T-cell (primary cell): ENCODE measurements around the gene DLG4. TPM values are rescaled to one million over a fixed set of nuclear protein-coding genes. Genes with fewer than 3 reads are reported as not detected.

ENCODE experiments used
- ATAC-seq, 4 experiments: fragments of 200-7000 bp in 3 of 4; fragments of 150-1000 bp in 1 of 4; cut with Tn5 transposase; replicated peaks in 1 of 4; 1 replicate in 3 of 4; 2 replicates in 1 of 4; pipeline ENCODE4 v1.10.0; 2021; ENCODE audit warnings: moderate library complexity in 3 of 4, mild to moderate bottlenecking in 2 of 4, moderate number of reproducible peaks in 1 of 4
- CTCF ChIA-PET, 2 donors: fragments of 300-600 bp; sonication (Branson Sonifier 250); formaldehyde crosslinking; loops; one replicate each; lab custom pipeline; 2022; ENCODE audit warnings: antibody characterized with exemption in 2 of 2; lab: Charles Lee
- POLR2A ChIA-PET, 2 donors: fragments of 300-600 bp; sonication (Branson Sonifier 250); formaldehyde crosslinking; loops; one replicate each; lab custom pipeline; 2022; ENCODE audit warnings: antibody characterized with exemption in 2 of 2; lab: Charles Lee
- DNase-seq, 35 experiments: peaks; one replicate each; pipeline versions ENCODE4 v3.0.0 to v3.0.0-alpha.2; 2013 to 2023
- H3K27ac ChIP-seq: one replicate; pipeline ENCODE4 v1.5.1; 2013; ENCODE audit warnings: low read length
- H3K27me3 ChIP-seq, 2 experiments: replicated peaks in 1 of 2; 1 replicate in 1 of 2; 2 replicates in 1 of 2; pipeline versions ENCODE4 v1.6.1 to v1.7.0; 2013; ENCODE audit warnings: low read length in 1 of 2, mixed read lengths in 1 of 2; ENCODE audit not compliant: control insufficient read depth in 2 of 2, insufficient read depth in 2 of 2; ENCODE audit errors: extremely low read depth in 1 of 2
- H3K36me3 ChIP-seq, 2 donors: 1 replicate in 1 of 2; 2 replicates in 1 of 2; pipeline versions ENCODE4 v1.6.1 to v1.7.0; 2013; ENCODE audit warnings: low read length in 1 of 2; ENCODE audit not compliant: control insufficient read depth in 2 of 2, insufficient read depth in 1 of 2; ENCODE audit errors: extremely low read depth in 1 of 2
- H3K4me1 ChIP-seq, 2 experiments: 1 replicate in 1 of 2; 2 replicates in 1 of 2; pipeline versions ENCODE4 v1.6.1 to v1.7.0; 2013; ENCODE audit warnings: low read length in 2 of 2, mixed read lengths in 1 of 2; ENCODE audit not compliant: insufficient read depth in 2 of 2, control insufficient read depth in 1 of 2; ENCODE audit errors: extremely low read depth in 1 of 2
- H3K4me3 ChIP-seq, 2 donors: 1 replicate in 1 of 2; 2 replicates in 1 of 2; pipeline versions ENCODE4 v1.5.1 to v1.7.0; 2013; ENCODE audit warnings: mild to moderate bottlenecking in 2 of 2, low read length in 1 of 2, moderate library complexity in 1 of 2; ENCODE audit not compliant: control insufficient read depth in 1 of 2; ENCODE audit errors: extremely low read depth in 1 of 2
- H3K9me3 ChIP-seq: 2 replicates; pipeline ENCODE4 v1.7.0; 2013
- H3K27ac Mint-ChIP-seq, 2 donors: one replicate each; pipeline ENCODE4 v1.8.0; 2020 to 2021; ENCODE audit warnings: mild to moderate bottlenecking in 2 of 2, mixed read lengths in 2 of 2
- H3K27me3 Mint-ChIP-seq, 2 donors: one replicate each; pipeline ENCODE4 v1.8.0; 2021 to 2022; ENCODE audit warnings: mixed read lengths in 2 of 2
- H3K36me3 Mint-ChIP-seq: one replicate; pipeline ENCODE4 v1.8.0; 2021; ENCODE audit warnings: mixed read lengths
- H3K4me1 Mint-ChIP-seq, 3 donors: one replicate each; pipeline ENCODE4 v1.8.0; 2020 to 2022; ENCODE audit warnings: mixed read lengths in 3 of 3, mild to moderate bottlenecking in 1 of 3
- H3K4me3 Mint-ChIP-seq, 3 donors: one replicate each; pipeline ENCODE4 v1.8.0; 2020 to 2022; ENCODE audit warnings: mild to moderate bottlenecking in 3 of 3, mixed read lengths in 3 of 3, moderate library complexity in 3 of 3
- H3K9me3 Mint-ChIP-seq, 3 donors: one replicate each; pipeline ENCODE4 v1.8.0; 2020 to 2022; ENCODE audit warnings: mixed read lengths in 3 of 3
- WGBS: methylation state at CpG from one replicate; pipeline ENCODE4 v1.1.5; 2013; ENCODE audit warnings: missing lambda C conversion rate; ENCODE audit not compliant: insufficient coverage; 5-methylcytosine and 5-hydroxymethylcytosine counted together
- total RNA-seq, 35 experiments: library from RNA in 6 of 35; stranded (reverse) in 6 of 35; fragments of 120-200 nt in 1 of 35; gene quantifications; one replicate each; pipeline versions ENCODE4 v1.2.1 to v1.2.4 and lab custom pipeline; 2013 to 2026

DLG4 gene
- total RNA-seq, 5 donors from 2014 or later (not counting 1 experiment from before 2014, with no cell fraction given), result 8.1 to 13.6 (median 9.3) TPM

DNA sequence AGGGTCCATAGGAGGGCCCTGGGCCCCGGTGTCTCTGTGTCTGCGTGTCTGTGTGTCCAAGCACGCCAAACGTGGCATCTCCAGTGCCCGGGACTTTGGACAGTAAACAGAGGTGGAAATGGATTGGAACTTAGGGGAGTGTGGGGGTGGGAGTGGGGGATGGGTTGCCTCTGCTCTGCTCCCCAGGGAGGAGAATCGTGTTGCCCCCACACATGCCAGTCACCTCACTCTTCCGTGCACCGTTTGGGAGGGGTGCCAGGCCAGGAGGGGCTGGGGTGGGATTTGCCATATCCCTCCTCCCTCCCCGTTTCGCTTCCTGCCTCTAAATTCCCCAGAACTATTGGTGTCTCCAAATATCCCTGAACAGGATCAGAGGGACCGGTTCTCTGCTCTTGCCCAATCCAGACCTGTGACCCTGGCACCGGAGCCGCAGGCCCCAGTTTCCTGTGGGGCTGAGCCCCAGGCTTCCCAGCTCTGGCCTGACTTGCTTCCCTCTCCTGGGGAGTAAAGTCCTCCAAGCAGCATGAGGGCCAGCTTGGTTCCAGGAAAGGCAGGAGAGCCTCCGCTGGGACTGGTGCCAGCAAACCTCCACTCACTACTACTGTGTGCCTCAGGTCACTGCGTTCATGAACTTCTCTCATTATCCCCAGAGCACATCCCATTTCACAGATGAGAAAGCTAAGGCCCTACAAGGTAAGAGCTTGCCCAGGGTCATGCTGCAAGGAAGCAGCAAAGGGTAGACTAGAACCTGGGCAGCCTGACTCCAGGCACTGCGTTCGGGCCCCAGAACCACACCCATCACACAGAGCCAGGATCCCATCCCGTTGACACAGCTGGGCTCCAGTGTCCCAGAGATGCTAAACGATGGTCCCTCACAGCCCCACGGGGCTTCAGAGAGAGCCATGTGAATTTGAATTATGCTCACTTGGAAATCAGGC is 40.0 kb downstream of the DLG4 start, which contains the start of gene ASGR1:
Gene ASGR1 (minus strand): TSS at position 54 of the 938 bp plus-strand sequence. CDS start 807 bp downstream, outside the sequence.
- Mint-ChIP-seq H3K36me3 (no peaks in the 10 kb centered on the region), H3K4me3 (peak within 1 kb of the TSS in 1 of 3 donors; percentile 70), H3K27ac (peak within 1 kb of the TSS in 1 of 2 donors; percentile 9), H3K27me3 (peaks cover 6 to 14% of the 10 kb centered on the region in 2 donors), H3K4me1 (peaks cover 9 to 12% (median 11%) of the 10 kb centered on the region in 3 donors), H3K9me3 (no peaks in the 10 kb centered on the region)
- POLR2A ChIA-PET, result interaction anchor here in 1 of 2 donors (0.6 kb wide), 1 partner anchor 442 kb away, joined by 3 read pairs; no protein-coding TSS in a partner anchor
- no peak within 1 kb of the TSS for H3K27ac ChIP-seq
- H3K4me3 ChIP-seq, result no peak within 1 kb of the TSS
- no peaks in the 10 kb centered on the region for H3K36me3 ChIP-seq
- CTCF ChIA-PET, result interaction anchor here (0.6 to 0.7 kb wide), 2 partner anchors 59 to 722 kb away, joined by 7 to 14 read pairs; no protein-coding TSS in a partner anchor
- peaks cover 8 to 20% of the 10 kb centered on the region in 2 experiments for H3K4me1 ChIP-seq
- no peaks in the 10 kb centered on the region for H3K9me3 ChIP-seq
- DNase-seq, result no peak
- ATAC-seq, result no peak
- peaks cover 10 to 52% of the 10 kb centered on the region in 2 experiments for H3K27me3 ChIP-seq
- WGBS, result 88% methylated on average over 12 of the region's 20 CpGs

DNA sequence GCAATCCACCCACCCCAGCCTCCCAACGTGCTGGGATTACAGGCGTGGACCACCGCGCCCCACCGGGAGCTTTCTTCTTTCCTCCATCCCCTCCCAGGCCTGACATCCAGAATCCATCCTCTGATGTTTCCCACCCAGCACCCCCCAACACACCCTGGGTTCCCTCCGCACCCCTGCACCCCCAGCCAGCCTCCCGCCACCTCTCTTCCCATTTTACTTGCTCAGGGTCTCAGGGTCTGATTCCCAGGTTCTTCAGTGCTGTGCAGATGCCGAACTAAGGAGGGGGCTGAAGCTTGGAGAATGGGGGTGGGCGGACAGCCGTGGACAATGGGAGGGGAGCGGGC is 40.7 kb downstream of the DLG4 start:
- H3K4me3 ChIP-seq, result no peak overlapping the region
- no peak overlapping the region for H3K27ac ChIP-seq
- WGBS, result 86% methylated on average over 7 of the region's 11 CpGs
- H3K4me3 Mint-ChIP-seq, result no peak overlapping the region
- H3K27me3 ChIP-seq, result peaks cover 10 to 59% of the 10 kb centered on the region in 2 experiments
- DNase-seq, result no peak
- H3K4me1 Mint-ChIP-seq, result peaks cover 9 to 12% (median 11%) of the 10 kb centered on the region in 3 donors
- H3K27me3 Mint-ChIP-seq, result peaks cover 6 to 14% of the 10 kb centered on the region in 2 donors
- no peaks in the 10 kb centered on the region for H3K36me3 Mint-ChIP-seq
- no peaks in the 10 kb centered on the region for H3K9me3 ChIP-seq
- ChIA-PET CTCF (interaction anchor here in 1 of 2 donors (0.7 kb wide), 2 partner anchors 58 to 128 kb away, joined by 3 to 7 read pairs; no protein-coding TSS in a partner anchor), POLR2A (interaction anchor here in 1 of 2 donors (0.6 kb wide), 1 partner anchor 443 kb away, joined by 3 read pairs; no protein-coding TSS in a partner anchor)
- no peaks in the 10 kb centered on the region for H3K36me3 ChIP-seq
- H3K4me1 ChIP-seq, result peaks cover 11 to 27% of the 10 kb centered on the region in 2 experiments
- H3K27ac Mint-ChIP-seq, result no peak overlapping the region
- no peaks in the 10 kb centered on the region for H3K9me3 Mint-ChIP-seq
- no peak for ATAC-seq

DNA sequence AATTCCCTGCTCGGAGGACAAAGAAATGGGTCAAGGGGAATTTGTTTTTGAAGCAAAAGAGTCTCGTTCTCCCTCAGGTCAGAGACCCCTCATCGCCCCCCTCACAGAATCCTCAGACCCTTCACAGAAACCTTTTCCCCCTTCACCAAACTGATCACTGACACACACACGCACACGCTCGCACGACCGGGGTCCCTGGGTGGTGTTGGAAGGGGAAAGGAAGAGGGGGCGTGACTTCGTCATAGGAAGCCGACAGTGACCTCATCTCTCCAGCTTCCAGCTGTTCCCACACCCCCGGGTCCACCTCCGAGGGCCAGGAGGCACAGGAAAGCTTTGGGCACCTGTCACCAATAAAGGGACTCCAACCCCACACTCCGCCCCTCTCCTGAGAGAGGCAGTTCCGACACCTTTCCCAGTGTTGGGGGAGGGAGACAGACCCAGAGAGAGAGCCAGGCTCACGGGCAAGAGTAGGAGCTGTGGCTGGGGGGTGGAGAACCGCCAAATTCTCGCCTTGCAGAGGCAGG is 41.6 kb downstream of the DLG4 start:
- ATAC-seq, result peak in 1 of 4 experiments; percentile 14
- Histone ChIP-seq H3K9me3 (no peaks in the 10 kb centered on the region), H3K27ac (no peak overlapping the region), H3K4me3 (peak overlapping the region; percentile 32 to 67), H3K4me1 (peaks cover 11 to 31% of the 10 kb centered on the region in 2 experiments), H3K36me3 (no peaks in the 10 kb centered on the region), H3K27me3 (peaks cover 10 to 67% of the 10 kb centered on the region in 2 experiments)
- H3K4me1 Mint-ChIP-seq, result peaks cover 9 to 12% (median 11%) of the 10 kb centered on the region in 3 donors
- 8% methylated on average over 2 of the region's 18 CpGs for WGBS
- H3K36me3 Mint-ChIP-seq, result no peaks in the 10 kb centered on the region
- DNase-seq, result no peak
- H3K27me3 Mint-ChIP-seq, result peaks cover 6 to 14% of the 10 kb centered on the region in 2 donors
- peak overlapping the region in 1 of 2 donors; percentile 9 for H3K27ac Mint-ChIP-seq
- peak overlapping the region; percentile 60 to 70 (median 67) for H3K4me3 Mint-ChIP-seq
- ChIA-PET POLR2A (interaction anchor here in 1 of 2 donors (0.7 kb wide), 1 partner anchor 137 kb away, joined by 3 read pairs; no protein-coding TSS in a partner anchor), CTCF (interaction anchor here (0.7 to 1.9 kb wide), 5 partner anchors 30 to 175 kb away, joined by 3 to 9 read pairs (median 5); no protein-coding TSS in a partner anchor)
- no peaks in the 10 kb centered on the region for H3K9me3 Mint-ChIP-seq

DNA sequence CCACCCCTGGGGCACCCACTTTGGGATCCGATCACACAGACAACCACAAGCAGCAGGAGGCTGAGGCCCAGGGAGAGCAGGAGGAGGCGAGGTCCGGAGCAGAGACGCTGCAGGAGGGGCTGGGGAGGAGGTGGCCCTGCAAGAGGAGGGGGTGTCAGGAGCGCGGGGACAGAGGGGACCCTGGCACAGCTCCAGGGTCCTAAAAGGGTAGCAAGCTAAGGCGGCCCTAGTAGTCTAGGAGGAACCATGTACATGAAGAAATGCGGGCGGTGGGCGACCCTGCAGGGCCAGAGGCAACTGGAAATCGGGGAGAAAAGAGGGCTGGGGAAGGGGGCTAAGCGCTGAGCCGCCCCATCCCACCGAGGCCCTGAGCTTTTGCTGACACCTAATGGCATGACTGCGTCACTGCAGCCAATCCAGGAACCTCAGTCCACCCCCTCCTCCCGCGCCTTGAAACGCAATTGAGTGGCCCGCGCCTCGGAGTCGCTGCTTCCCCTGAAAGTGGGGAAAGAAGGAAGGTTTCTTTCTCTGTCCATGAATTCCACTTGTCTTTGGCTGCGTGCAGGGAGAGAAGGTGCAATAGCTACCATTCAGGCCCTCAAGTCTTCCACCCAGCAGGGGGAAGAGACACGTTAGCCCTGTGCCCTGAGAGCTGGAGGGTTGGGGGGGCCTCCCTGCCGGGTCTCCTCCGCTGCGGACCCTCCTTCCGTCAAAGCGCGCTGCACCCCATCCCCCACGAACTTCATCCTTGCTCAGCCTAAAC is 42.3 kb downstream of the DLG4 start:
- Histone ChIP-seq H3K27ac (no peak overlapping the region), H3K9me3 (no peaks in the 10 kb centered on the region), H3K4me3 (peak overlapping the region; percentile 32 to 67), H3K4me1 (peaks cover 11 to 31% of the 10 kb centered on the region in 2 experiments), H3K36me3 (no peaks in the 10 kb centered on the region), H3K27me3 (peaks cover 10 to 67% of the 10 kb centered on the region in 2 experiments)
- H3K36me3 Mint-ChIP-seq, result no peaks in the 10 kb centered on the region
- POLR2A ChIA-PET, result interaction anchor here in 1 of 2 donors (0.7 kb wide), 1 partner anchor 137 kb away, joined by 3 read pairs; no protein-coding TSS in a partner anchor
- ATAC-seq, result peak; percentile 82 to 86 (median 84)
- no peaks in the 10 kb centered on the region for H3K9me3 Mint-ChIP-seq
- peak overlapping the region; percentile 60 to 70 (median 67) for H3K4me3 Mint-ChIP-seq
- no peak overlapping the region for H3K27ac Mint-ChIP-seq
- peaks cover 9 to 12% (median 11%) of the 10 kb centered on the region in 3 donors for H3K4me1 Mint-ChIP-seq
- H3K27me3 Mint-ChIP-seq, result peaks cover 6 to 14% of the 10 kb centered on the region in 2 donors
- 15% methylated on average over 5 of the region's 31 CpGs for WGBS
- CTCF ChIA-PET, result interaction anchor here (0.8 to 1.9 kb wide), 4 partner anchors 29 to 131 kb away, joined by 3 to 9 read pairs (median 4); no protein-coding TSS in a partner anchor
- peak; percentile 26 to 78 (median 53) for DNase-seq

DNA sequence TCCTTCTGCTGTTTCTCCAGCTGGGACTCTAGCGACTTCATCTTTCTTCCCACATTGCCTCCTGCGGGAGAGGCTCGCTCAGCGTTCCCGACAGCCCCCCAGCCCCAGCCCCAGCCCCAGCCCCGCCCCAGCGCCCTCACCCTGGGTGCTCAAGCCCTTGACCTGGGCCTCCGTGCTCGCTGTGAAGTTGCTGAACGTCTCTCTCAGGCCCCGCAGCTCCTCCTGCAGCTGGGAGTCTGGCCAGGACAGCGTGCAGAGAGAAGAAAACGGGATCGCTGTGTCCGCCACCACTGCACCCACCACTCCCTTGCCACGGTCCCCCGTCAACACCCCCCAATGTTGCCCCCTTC is 42.8 kb downstream of the DLG4 start:
- 50% methylated on average over 12 of the region's 17 CpGs for WGBS
- Mint-ChIP-seq H3K27ac (no peak overlapping the region), H3K27me3 (peaks cover 6 to 14% of the 10 kb centered on the region in 2 donors), H3K4me1 (peaks cover 9 to 12% (median 11%) of the 10 kb centered on the region in 3 donors), H3K36me3 (no peaks in the 10 kb centered on the region), H3K4me3 (no peak overlapping the region), H3K9me3 (no peaks in the 10 kb centered on the region)
- CTCF ChIA-PET, result interaction anchor here in 1 of 2 donors (1.5 to 1.9 kb wide), 2 partner anchors 37 to 131 kb away, joined by 3 to 9 read pairs; no protein-coding TSS in a partner anchor
- DNase-seq (no peak), ATAC-seq (no peak)
- Histone ChIP-seq H3K27me3 (peaks cover 10 to 67% of the 10 kb centered on the region in 2 experiments), H3K27ac (no peak overlapping the region), H3K4me1 (peaks cover 11 to 31% of the 10 kb centered on the region in 2 experiments), H3K36me3 (no peaks in the 10 kb centered on the region), H3K4me3 (no peak overlapping the region), H3K9me3 (no peaks in the 10 kb centered on the region)
- POLR2A ChIA-PET, result no interaction called here
